ENCODE results near the gene PBXIP1.
A peak's percentile ranks its signal among the peaks of the same experiment; 100 is the strongest.
"Not testable (repeated sequence)": the region's sequence is repeated elsewhere in the genome, so short reads cannot be mapped to it uniquely, and the experiment has no call there.

The PBXIP1 gene

GRCh38 chr1:154994591-154994990 lies 38.7 kb upstream of the PBXIP1 start:
- no peak for DNase-seq (ENCODE audit: low read depth in 1 of 2, low spot score in 1 of 2)

- no peak for DNase-seq (ENCODE audit: low read depth in 1 of 2, low spot score in 1 of 2)
Observed at GRCh38 chr1:154994269-154994587, 38.3 kb upstream of the PBXIP1 start.

GRCh38 chr1:154993572-154994268 lies 37.8 kb upstream of the PBXIP1 start, which contains the start of gene LENEP:
Gene LENEP, plus strand, starts transcription at chr1:154993586. Its CDS starts 22 bp downstream, at chr1:154993608.
- no peak for DNase-seq (ENCODE audit: low read depth in 1 of 2, low spot score in 1 of 2)

- no peak for DNase-seq (ENCODE audit: low read depth in 1 of 2, low spot score in 1 of 2)
Observed at GRCh38 chr1:154992721-154993571, 37.0 kb upstream of the PBXIP1 start.

GRCh38 chr1:154990276-154990675 lies 34.4 kb upstream of the PBXIP1 start:
- no peak for DNase-seq (ENCODE audit: low read depth in 1 of 2, low spot score in 1 of 2)

- no peak for DNase-seq (ENCODE audit: low read depth in 1 of 2, low spot score in 1 of 2)
Observed at GRCh38 chr1:154989195-154989860, 33.4 kb upstream of the PBXIP1 start.

GRCh38 chr1:154988058-154988954 lies 32.4 kb upstream of the PBXIP1 start:
- DNase-seq (ENCODE audit: low read depth in 1 of 2, low spot score in 1 of 2), result no peak

GRCh38 chr1:154987326-154987725 lies 31.4 kb upstream of the PBXIP1 start:
- no peak for DNase-seq (ENCODE audit: low read depth in 1 of 2, low spot score in 1 of 2)

- not testable (repeated sequence) for DNase-seq (ENCODE audit: low read depth in 1 of 2, low spot score in 1 of 2)
Observed at GRCh38 chr1:154986736-154987135, 30.8 kb upstream of the PBXIP1 start.

GRCh38 chr1:154983776-154984466 lies 28.0 kb upstream of the PBXIP1 start:
- DNase-seq (ENCODE audit: low read depth in 1 of 2, low spot score in 1 of 2), result no peak

GRCh38 chr1:154982897-154983648 lies 27.2 kb upstream of the PBXIP1 start, which contains the start of gene FLAD1:
Gene FLAD1, plus strand, starts transcription at chr1:154983344. Its CDS starts 351 bp downstream, at chr1:154983695.
- peak; percentile 87 to 90 for DNase-seq (ENCODE audit: low read depth in 1 of 2, low spot score in 1 of 2)

GRCh38 chr1:154982341-154982740 lies 26.4 kb upstream of the PBXIP1 start:
- no peak for DNase-seq (ENCODE audit: low read depth in 1 of 2, low spot score in 1 of 2)

GRCh38 chr1:154978360-154978759 lies 22.5 kb upstream of the PBXIP1 start:
- DNase-seq (ENCODE audit: low read depth in 1 of 2, low spot score in 1 of 2), result no peak

- DNase-seq (ENCODE audit: low read depth in 1 of 2, low spot score in 1 of 2), result not testable (repeated sequence)
Observed at GRCh38 chr1:154977762-154978161, 21.9 kb upstream of the PBXIP1 start.

- DNase-seq (ENCODE audit: low read depth in 1 of 2, low spot score in 1 of 2), result peak in 1 of 2 donors; percentile 38
Observed at GRCh38 chr1:154975409-154976059, 19.6 kb upstream of the PBXIP1 start.

GRCh38 chr1:154974808-154975408 lies 19.0 kb upstream of the PBXIP1 start:
- DNase-seq (ENCODE audit: low read depth in 1 of 2, low spot score in 1 of 2), result peak; percentile 86 to 90

GRCh38 chr1:154974102-154974807 lies 18.4 kb upstream of the PBXIP1 start, which contains the start of gene CKS1B:
Gene CKS1B, plus strand, starts transcription at chr1:154974681. Its CDS starts 65 bp downstream, at chr1:154974746.
- DNase-seq (ENCODE audit: low read depth in 1 of 2, low spot score in 1 of 2), result peak; percentile 90 to 93
